HG03025 (cell line): Measurements from ENCODE around the gene COMT.

Experiments
- ATAC-seq: cut with Tn5 transposase; IDR thresholded peaks from one replicate; pipeline ENCODE4 v1.9.1; 2021; ENCODE audit warnings: mild to moderate bottlenecking, moderate library complexity; ENCODE audit not compliant: unreplicated experiment, low FRiP score

Gene COMT

GRCh38 chr22:19941365-19942082 is at the start of gene COMT, which contains the start of gene TXNRD2:
TSS of gene COMT (plus strand) at chr22:19941772. CDS start at chr22:19962527, 20,755 bp downstream.
TSS of gene TXNRD2 (minus strand) at chr22:19941818. CDS start at chr22:19941803, 15 bp downstream.
- no peak for ATAC-seq

DNA sequence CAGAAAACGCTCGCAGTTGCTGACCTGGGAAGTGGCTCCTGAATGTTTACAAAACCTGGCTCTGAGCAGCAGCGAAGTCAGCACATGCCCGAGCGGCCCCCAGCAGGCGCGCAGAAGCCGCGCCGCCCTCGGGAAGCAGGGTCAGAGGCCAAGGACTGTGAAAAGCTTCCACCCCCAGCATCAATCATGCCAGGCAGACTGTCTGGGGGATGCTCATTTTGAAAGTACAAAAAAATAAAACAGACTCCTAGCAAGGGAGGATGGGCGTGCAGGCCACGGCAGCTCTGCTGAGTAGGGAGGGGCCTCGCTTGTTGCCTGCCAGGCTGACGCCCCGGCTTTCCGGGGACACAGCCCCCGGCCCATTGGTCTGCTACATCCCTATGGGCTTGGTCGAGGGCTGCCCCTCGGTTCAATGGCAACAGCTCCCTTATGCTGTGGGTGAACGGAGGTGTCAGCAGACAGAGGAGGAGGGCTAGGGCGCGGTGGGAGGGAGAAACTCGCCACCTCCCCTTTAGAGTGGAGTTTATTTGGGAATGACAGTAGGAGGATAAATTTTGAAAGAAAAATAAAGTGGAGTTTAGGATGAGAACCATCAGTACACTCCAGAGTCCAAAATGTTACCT is 49.2 kb upstream of the COMT start:
- no peak for ATAC-seq

- ATAC-seq: no peak
Measured at GRCh38 chr22:19892925-19893324, 48.6 kb upstream of the COMT start.

GRCh38 chr22:19893363-19893762 is 48.2 kb upstream of the COMT start:
- ATAC-seq: no peak

- ATAC-seq: no peak
Measured at GRCh38 chr22:19895160-19895849, 46.3 kb upstream of the COMT start.

DNA sequence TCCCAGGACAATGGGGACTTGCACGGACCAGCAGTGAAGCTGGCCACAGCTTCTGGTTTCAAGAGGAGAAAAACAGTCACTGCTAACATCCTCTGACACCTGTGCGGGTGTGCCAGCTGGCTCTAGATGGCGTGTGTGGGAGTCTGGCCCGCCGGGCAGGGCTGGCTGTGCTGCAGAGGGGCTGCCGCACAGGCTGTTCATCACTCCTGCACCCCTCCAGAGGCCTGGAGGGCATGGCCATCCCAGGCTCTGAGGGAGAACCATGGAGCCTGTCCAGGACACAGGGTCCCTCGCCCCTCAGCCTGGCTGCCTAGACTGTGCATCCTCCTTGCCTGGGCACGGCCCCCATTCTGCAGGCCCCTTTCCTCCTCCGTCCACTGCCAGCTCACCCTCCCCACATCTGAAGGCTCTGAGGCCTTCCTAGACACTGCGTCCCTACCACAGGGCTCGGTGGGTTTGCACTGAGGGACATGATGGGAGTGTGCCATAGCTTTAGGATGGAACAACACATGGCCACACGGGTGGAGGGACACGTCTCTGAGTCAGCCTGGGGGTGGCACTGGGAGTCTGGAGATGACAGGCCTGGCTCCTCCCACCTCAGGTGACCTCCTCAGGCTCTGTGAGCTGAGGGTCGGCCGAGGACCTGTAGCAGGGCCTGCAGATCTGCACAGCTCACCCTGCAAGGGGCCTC is 44.8 kb upstream of the COMT start:
- no peak for ATAC-seq

DNA sequence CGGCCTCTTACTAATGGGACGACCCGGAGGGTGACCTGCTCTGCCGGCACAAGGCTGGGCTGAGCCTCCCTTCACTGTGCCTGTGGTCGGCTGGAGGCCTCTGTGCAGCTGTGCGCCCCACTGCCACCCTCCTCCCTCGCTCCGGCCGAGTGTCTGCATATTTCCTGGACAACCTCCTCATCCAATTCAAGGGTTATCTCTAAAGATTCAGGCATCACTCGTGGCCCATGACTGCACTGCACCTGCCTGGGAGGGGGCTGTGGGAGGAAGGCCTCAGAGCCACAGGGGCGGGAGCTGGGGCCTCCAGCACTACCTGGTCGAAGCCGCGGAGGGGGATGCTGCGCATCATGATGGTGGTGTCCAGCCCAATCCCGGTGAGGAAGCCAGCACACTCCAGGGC is 43.8 kb upstream of the COMT start:
- ATAC-seq: no peak

GRCh38 chr22:19898145-19898544 is 43.4 kb upstream of the COMT start:
- ATAC-seq: no peak

GRCh38 chr22:19898831-19899567 is 42.6 kb upstream of the COMT start:
- no peak for ATAC-seq

GRCh38 chr22:19900707-19901436 is 40.7 kb upstream of the COMT start:
- ATAC-seq: no peak

- no peak for ATAC-seq
Measured at GRCh38 chr22:19901577-19902244, 39.9 kb upstream of the COMT start.

DNA sequence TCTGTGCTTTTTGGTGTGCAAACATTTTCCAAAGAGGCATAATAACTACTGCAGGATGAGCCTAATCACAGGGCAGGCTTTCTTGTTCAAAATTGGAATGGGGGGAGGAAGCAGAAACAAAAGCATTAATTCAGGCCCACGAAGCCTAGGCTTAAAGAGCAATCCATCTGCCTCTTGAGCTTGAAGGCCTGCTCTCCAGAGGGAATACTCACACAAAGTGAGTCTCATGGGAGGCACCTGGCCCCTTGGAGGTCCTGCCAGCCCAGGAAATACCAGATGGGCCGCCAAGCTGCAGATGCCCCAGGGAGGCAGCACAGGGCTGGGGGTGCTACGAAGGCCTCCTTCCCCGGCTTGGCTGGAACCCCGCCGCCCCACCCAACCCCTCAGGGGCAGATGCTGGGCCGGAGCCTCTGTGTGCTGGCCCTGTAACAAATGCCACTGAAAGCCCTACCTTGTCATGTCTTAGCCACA is 39.3 kb upstream of the COMT start:
- ATAC-seq: no peak

DNA sequence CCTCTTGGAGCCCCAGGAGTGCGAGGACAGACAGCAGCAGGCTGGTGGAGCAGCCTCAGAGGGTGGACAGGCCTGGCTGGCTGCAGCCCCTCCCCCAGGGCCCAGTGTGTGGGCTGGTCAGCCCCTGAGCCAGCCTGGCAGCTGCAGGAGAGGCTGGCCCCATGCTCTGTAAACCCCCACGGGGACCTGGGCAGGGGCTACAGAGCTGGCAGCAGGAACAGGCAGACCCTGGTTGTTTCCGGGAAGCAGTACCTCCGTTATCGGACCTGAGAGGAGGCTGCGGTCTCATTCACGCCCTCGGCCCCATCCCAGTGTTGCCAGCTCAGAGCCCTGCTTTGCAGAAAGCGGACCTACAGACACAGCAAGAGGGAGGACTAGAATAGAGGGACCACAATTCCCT is 38.5 kb upstream of the COMT start:
- ATAC-seq: no peak

- ATAC-seq: no peak
Measured at GRCh38 chr22:19903513-19903912, 38.1 kb upstream of the COMT start.

GRCh38 chr22:19904174-19904856 is 37.3 kb upstream of the COMT start:
- ATAC-seq: no peak

DNA sequence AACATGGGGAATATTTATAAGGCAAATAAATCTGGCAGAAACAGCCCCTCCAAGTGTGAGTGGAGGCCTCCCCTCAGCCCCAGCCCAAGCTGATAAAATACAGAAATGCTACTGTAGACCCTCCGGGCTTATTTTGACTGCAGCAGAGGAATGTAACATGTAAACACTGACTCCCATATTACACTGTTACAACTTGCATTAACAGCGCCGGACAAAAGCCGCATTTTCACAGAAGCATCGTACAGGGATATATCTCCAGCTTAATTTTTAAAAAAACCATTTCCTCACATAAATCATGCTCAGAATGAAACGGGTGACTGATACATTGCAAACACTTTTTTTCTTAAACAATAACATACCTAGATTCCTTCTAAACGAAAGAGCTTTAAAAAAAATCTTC is 36.6 kb upstream of the COMT start:
- no peak for ATAC-seq

- ATAC-seq: no peak
Measured at GRCh38 chr22:19905347-19906276, 36.0 kb upstream of the COMT start.
